GM12872 (cell line): ENCODE measurements around the gene CHMP1A.

ENCODE experiments used
- TF ChIP-seq, protein P1 (sequence below): IDR thresholded peaks from 3 replicates; pipeline ENCODE4 v1.5.1; 2011; ENCODE audit warnings: low read depth, mild to moderate bottlenecking, low read length, moderate library complexity; ENCODE audit not compliant: insufficient read depth

CHMP1A gene

DNA sequence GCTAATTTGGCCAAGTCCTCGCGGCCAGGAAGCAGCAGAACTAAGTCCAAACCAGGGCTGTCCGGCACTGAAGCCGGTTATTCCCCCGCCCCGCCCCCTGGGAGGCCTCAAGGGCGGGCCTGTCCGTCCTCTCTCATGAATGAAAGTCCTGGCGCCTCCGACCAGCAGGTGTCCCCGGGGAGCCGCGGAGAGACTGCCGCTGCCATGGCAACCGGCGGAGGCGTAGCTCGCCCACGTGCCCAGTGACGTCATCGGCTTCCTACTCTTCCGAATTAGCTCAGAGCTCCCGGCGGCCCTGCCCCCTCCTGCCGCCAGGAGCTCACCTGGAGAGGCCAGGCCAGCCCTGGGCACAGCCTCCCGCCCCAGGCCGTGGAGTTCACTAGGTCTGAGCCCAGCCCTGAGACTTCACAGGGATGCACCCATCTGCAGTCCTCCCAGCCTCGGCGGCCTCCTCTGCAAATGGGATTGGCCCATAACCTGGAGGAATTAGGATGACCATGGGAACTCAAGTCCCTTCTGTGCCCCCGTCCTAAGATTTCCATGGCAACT is 42.7 kb upstream of the CHMP1A start:
- TF ChIP-seq, protein P1, sequence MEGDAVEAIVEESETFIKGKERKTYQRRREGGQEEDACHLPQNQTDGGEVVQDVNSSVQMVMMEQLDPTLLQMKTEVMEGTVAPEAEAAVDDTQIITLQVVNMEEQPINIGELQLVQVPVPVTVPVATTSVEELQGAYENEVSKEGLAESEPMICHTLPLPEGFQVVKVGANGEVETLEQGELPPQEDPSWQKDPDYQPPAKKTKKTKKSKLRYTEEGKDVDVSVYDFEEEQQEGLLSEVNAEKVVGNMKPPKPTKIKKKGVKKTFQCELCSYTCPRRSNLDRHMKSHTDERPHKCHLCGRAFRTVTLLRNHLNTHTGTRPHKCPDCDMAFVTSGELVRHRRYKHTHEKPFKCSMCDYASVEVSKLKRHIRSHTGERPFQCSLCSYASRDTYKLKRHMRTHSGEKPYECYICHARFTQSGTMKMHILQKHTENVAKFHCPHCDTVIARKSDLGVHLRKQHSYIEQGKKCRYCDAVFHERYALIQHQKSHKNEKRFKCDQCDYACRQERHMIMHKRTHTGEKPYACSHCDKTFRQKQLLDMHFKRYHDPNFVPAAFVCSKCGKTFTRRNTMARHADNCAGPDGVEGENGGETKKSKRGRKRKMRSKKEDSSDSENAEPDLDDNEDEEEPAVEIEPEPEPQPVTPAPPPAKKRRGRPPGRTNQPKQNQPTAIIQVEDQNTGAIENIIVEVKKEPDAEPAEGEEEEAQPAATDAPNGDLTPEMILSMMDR, result peak; percentile 67

DNA sequence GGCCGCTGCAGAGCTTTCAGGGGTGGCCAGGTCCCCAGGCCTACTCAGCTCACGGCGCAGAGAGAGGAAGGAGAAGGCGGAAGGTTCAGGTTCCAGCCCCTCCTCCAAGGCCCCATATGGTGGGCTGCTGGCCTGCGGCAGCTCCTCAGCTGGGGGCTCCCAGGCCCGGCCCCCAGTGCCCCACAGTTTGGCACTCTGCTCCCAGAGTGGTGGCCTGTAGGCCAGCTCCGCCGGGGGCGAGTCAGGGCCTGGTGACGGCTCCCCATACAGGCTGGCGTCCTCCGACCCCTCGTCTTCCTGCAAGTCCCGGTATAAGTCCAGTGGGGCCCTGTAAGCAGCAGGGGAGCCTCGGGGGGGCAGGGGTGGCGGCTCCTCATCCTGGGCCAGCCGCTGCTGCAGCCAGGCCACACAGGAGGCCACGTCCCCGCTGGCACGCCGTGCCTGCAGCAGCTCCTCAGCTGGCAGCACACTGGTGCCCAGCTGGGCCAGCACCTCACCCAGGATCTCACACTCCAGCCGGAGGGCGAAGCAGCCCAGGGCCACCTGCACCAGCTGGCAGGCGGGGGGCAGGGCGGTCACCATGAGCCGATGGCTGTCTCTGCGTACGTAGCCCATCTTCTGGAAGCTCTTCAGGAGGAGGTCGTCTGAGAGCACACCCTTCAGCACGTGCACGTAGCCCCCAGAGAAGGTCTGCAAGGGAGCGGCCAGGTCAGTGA is 40.3 kb upstream of the CHMP1A start:
- TF ChIP-seq, protein P1, result no peak

GRCh38 chr16:89697161-89697615 is 39.7 kb upstream of the CHMP1A start:
- TF ChIP-seq, protein P1, result no peak

- TF ChIP-seq, protein P1, result no peak
Measured at GRCh38 chr16:89696670-89697128, 39.2 kb upstream of the CHMP1A start.

DNA sequence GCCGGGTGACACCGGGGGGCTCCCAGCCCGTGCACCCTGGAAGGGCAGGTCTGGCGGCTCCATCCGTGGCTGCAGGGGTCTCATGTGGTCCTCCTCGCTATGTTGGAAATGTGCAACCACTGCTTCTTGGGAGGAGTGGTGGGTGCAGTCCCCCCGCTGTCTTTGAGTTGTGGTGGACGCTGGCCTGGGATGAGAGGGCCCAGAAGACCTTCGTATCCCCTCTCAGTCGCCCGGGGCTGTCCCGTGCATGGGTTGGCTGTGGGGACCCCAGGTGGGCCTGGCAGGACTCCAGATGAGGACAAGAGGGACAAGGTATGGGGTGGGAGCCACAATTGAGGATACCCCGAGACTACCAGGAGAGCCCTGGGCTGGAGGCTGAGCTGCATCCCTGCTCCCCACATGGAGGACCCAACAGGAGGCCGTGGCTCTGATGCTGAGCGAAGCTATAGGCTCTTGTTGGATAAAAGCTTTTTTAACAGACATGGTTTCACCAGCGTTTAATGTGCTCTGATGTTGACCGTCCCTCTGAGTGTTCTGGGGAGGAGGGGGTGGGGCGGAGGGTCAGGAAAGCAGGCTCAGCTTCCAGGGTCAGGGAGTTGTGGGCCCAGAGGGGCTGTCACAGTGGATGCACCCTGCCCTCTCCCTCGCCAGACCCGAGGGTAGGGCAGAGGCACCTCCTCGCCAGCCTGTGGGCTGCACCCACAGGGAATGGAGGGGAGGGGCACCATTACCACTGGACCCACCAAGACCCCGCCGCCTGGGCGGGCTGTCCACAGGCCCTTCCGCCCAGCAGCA is 38.6 kb upstream of the CHMP1A start:
- TF ChIP-seq, protein P1, result no peak

DNA sequence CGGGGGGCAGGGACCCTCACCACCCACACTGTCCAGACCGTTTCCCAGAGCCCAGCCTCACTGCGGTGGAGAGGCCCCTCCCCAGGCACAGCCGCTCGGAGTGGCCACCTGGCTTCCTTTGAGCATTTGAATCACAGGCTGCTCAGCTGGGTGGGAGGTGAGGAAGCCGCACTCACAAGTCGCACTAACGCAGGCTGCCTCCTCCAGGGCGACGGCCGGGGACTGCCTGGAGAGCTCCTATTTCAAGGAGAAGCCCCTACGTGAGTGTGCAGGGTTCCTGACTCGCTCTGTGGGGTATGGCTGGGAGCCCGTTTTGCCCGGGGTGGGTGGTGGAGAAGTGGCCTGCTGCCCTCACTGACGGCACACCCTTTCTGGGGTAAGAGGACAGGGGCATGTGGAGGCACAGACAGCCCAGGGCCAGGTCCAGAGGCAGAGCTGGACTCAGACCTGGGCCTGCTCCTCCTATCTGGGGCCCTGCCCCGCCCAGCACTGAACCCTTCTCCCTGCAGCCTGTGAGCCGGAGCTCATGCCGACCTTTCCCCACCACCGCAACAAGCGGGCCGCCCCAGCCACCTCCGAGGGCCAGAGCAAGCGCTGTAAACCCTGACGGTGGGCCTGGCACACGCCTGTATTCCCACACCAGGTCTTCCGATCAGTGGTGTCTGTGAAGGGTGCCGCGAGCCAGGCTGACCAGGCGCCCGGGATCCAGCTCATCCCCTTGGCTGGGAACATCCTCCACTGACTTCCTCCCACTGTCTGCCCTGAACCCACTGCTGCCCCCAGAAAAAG is 37.8 kb upstream of the CHMP1A start:
- TF ChIP-seq, protein P1, result no peak
